GM19035 (cell line): ENCODE data around the gene SPACA9.
A peak's percentile ranks its signal among the peaks of the same experiment; 100 is the strongest.

Experiments used
- ATAC-seq: cut with Tn5 transposase; IDR thresholded peaks from one replicate; pipeline ENCODE4 v1.9.1; 2021; ENCODE audit not compliant: unreplicated experiment

The SPACA9 gene

DNA sequence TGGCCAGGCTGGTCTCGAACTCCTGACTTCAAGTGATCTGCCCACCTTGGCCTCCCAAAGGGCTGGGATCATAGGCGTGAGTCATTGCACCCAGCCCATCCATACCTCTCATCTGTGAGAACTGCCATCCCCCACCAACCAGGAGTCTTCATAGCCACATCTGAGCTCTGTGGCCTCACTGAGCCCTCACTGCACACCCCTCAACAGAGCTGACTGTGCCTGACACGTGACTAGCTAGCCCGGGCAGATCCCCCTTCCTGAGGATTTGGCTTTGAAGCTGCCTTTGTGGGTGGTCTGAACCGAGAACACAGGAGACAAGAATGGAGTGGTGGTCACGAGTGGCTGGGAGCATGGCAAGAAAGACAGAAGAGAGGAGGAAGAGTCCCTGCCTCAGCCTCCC is 16.2 kb upstream of the SPACA9 start:
- no peak for ATAC-seq

DNA sequence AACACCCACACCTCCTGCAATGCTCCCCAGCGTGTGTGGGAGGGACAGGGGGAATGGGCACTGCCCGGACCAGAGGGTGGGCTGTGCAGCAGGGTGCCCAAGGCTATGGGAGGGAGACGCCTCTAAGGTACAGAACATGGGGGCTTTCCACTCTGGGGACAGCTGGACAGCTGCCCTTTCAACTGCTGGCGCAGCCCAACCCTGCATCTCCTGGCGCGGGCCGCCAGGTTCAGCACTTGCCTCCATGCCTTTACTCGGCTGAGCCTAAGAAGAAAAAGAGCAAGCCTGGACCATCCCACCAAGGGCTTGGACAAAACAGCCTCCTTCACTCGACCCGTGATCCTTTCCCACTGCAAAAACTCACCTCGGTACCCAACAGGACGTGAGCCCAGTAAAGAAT is 15.6 kb upstream of the SPACA9 start:
- ATAC-seq, result no peak

DNA sequence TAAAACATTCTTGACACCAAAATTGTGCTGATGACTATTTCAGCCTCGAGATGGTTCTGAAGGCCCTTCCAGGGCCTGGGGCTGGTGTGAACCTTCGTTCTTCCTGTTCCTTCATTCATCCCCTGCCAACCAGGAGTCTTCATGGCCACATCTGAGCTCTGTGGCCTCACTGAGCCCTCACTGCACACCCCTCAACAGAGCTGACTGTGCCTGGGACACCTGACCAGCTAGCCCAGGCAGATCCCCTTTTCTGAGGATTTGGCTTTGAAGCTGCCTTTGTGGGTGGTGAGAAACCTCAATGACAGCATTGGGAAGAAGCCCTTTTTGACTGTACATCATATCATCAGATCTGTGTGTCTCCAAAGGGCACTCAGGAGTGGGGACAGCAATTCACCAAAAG is 14.4 kb upstream of the SPACA9 start:
- ATAC-seq, result no peak

- ATAC-seq, result no peak
Measured at GRCh38 chr9:132864691-132865090, 14.0 kb upstream of the SPACA9 start.

DNA sequence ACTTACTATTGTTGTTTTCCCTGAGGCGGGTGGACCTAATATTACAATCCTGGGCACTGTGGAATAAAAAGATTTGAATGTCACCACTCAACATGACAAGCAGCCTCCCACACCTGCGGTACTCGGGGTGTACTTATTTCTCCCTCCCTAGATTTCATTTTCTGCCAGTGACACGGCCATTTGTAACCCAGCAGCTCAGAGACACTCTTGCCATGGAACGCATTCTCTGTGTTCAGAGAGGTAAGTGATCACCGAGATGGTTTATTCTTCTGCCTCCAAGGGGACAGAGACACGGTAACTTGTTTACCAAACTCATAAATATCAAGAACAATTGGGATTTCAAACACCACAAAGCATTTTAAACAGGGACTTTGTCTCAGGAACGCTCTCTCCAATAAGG is 11.8 kb upstream of the SPACA9 start:
- no peak for ATAC-seq

GRCh38 chr9:132869266-132869665 is 9.4 kb upstream of the SPACA9 start:
- no peak for ATAC-seq

- no peak for ATAC-seq
Measured at GRCh38 chr9:132873403-132873802, 5.3 kb upstream of the SPACA9 start.

- ATAC-seq, result no peak
Measured at GRCh38 chr9:132875159-132875558, 3.5 kb upstream of the SPACA9 start.

- no peak for ATAC-seq
Measured at GRCh38 chr9:132876849-132877248, 1.8 kb upstream of the SPACA9 start.

GRCh38 chr9:132877458-132877823 is 1.3 kb upstream of the SPACA9 start:
- no peak for ATAC-seq

GRCh38 chr9:132877824-132878694 is 639 bp upstream of the SPACA9 start, which contains the start of gene AK8:
TSS of gene AK8 (minus strand) at chr9:132878284. CDS start at chr9:132878255, 29 bp downstream.
- ATAC-seq, result peak; percentile 82

DNA sequence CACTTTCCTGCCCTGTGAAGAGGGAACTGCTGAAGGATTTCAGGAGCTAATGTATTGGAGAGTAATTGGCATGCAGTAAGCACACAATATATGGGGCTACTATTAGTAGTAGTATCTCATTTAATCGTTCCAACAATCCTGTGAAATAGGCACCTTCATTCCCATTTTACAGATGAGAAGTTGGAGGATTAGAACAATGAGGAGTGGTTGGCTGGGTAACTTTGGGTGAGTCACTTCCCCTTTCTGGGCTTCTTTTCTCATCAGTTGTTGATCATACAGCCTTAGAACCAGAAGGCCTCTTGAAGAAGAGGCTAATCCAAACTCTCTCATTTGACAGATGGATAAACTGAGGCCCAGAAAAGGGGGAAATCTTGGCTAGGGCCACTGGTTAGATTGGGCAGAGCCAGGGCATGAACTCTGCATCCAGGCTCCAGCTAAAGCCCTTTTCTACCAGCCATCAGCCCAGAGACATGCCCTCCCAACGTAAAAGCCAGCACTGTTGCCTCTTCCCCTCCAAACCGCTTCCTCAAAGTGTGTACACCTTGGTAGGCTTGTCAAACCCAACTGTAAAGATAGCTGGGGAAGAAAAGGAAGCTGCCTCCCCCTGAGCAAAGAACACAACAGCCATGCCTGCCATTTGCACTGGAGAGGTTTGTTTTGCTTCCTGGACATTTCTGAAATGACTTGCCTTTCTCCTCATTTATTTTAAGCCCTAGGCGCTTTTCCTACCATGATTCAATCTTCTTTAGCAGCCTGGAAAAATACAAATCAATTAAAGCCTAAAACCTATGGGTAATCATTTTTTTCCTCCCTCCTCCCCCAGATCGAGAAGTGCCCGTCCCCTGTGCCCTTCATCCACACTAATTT is 992 bp downstream of the SPACA9 start:
- no peak for ATAC-seq

DNA sequence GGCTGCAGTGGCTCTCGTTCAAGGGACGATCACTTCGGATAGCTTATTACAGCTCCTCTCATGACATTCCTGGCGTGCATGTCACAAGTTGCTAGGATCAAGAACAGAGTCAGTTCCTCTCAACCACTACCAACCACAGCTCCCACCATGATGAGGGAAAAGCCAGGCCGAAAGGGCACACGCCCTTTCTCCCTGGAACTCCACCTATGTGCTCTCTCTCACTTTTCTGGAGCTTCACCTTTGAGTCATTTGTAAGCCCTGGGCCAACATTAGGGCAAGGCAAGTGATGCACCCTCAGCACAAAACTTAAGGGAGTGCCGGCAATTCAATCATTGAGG is 1.6 kb downstream of the SPACA9 start:
- ATAC-seq, result no peak

DNA sequence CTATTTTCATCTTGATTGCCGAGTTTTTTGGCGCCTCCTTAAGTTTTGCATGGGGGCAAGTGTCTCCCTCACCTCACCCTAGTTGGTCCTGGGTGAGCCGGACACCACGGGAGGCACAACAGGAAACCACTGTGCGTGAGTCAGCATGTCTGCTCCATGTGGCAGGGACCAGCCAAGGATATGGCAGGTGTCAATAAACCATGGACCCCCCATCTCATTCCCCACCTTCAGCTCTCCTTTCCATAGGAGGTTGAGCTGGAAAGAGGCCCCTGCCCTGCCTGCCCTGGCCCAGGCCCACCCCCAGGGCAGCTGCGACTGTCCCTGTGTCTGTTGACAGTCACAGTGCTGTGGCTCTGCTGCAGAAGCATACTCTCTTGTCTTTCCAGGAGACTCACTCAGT is 3.1 kb downstream of the SPACA9 start:
- ATAC-seq, result no peak

DNA sequence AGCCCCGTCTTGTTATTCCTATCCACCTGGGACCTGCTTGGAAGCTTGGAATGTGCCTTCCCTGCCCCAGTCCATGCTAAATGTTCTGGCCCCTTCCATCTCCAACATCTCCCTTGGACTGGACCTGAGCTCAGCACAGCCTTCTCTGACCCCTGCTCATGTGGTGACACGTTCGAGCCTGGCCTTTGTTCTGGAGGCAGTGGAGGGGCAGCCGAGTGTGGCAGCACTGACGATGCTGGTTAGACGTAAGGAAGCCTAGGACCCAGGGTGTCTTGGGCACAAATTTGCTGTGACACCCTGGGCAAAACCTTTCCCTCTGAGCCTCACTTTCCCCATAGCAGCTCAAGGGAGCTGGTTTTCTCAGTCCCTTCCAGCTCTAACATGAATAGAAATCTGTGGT is 3.9 kb downstream of the SPACA9 start:
- ATAC-seq, result no peak

DNA sequence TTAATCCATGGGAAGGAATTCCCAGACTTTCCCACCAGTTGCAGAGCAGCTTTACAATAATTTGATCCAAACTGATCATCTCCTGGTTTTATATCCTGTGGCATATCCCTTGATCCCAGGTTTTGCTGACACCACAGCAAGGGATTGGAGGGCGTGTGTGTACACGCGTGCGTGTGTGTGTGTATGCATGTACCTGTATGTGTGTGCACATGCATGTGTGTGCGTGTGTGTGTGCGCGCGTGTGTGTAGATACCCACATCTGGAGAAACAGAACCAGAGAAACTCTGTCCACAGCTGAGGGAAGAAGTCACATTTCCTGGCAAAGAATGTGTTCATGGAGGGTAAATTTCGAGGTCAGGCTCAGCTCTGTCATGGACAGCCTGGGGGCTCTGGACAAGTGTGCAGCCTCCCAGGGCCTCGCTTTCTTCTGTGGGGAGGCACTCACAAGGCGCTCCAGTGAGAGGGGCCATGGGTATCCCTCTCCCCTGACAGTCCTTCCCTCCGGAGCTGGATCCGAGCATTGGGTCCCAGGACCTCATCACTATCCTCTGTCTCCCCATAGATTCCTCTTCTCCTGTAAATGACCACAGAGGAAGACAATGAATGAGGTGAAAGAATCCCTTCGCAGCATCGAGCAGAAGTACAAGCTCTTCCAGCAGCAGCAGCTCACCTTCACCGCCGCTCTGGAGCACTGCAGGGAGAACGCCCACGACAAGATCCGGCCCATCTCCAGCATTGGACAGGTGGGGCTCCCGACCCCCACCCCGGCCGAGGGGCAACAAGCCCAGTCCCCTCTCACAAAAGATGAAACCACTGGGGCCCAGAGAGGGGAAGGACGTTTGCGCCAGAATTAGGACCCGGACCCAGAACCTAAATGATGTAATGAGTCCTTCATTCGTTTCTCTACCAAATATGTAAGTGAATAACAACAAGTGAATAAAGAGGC is 4.9 kb downstream of the SPACA9 start:
- no peak for ATAC-seq

DNA sequence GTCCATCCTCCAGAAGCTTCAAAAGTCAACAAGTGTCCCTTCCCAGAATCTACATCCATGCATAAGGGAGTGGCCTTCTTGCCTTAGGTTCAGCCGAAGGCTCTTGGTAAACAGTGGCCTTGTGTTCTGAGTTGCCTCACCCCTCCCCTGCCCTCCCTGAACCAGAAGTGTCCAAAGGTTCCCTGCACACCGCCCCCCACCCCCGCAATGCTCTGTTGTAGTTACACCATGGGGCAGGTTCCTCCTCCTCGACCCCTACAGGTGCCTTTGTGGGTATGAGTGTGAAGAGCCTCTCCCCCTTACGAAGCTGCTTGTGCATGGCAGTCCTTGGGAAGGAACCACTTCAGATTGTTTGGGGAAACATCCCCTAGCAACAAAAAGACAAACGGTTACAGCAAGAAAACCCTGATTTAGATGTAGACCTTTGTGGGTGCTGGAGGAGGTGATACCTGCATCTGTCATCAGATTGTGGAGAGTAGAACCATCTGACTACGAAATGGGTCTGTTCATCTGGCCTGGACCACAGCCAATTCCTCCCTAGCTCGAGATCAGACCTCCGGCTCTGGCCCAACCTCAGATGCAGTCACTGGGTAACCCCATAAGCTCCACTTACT is 7.1 kb downstream of the SPACA9 start:
- ATAC-seq, result no peak

- ATAC-seq, result no peak
Measured at GRCh38 chr9:132886334-132886725, 7.6 kb downstream of the SPACA9 start.

DNA sequence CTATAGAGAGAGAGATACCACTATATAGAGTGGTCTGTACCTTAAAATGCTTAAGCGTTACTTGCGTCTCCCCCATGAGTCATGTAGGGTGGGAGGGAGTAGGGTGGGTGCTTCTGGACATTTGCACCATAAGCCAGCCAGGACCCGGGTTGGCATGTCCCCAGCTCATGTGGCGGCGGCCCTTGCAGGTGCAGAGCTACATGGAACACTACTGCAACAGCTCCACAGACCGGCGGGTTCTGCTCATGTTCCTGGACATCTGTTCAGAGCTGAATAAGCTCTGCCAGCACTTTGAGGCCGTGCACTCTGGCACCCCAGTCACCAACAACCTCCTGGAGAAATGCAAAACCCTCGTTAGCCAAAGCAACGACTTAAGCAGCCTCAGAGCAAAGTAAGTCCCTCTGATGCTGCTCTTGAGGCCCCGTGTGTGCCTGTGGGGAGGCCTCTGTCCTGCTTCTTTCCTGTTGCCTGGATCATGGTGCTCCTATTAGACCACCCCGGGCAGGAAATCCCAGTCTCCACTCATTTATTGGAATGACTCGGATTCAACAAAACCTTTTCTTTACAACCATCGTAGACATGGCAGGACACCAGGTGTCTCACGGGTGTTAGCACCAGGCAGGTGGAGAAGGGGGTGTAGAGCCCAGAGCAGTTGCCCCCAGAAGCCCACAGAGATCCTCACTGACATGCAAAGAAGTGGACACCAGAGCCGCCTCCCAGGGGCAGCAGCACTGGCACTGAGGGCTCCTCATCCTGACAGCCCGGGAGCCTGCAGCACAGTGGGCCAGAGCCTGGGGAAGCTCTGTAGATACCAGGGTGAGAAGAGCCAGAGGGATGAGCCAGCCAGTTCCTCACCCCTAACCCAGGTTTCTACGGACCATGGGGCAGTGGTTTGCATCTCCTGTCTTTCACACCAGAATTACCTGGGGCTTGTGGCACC is 8.8 kb downstream of the SPACA9 start:
- ATAC-seq, result no peak

- no peak for ATAC-seq
Measured at GRCh38 chr9:132888151-132888550, 9.5 kb downstream of the SPACA9 start.
